Activated T-helper 1 cell treated with anti-CD3 and anti-CD28 coated beads, Interleukin-2, amount 50 U/mL, for 16 hours (primary cell): ENCODE data around the gene KCNJ6.
"Not testable (repeated sequence)": the region's sequence is repeated elsewhere in the genome, so short reads cannot be mapped to it uniquely, and the experiment has no call there.

Experiments used
- DNase-seq, 2 donors: peaks; one replicate each; pipeline ENCODE4 v3.0.0-alpha.2; 2020; ENCODE audit warnings: low read depth in 1 of 2, low spot score in 1 of 2

Gene KCNJ6

DNA sequence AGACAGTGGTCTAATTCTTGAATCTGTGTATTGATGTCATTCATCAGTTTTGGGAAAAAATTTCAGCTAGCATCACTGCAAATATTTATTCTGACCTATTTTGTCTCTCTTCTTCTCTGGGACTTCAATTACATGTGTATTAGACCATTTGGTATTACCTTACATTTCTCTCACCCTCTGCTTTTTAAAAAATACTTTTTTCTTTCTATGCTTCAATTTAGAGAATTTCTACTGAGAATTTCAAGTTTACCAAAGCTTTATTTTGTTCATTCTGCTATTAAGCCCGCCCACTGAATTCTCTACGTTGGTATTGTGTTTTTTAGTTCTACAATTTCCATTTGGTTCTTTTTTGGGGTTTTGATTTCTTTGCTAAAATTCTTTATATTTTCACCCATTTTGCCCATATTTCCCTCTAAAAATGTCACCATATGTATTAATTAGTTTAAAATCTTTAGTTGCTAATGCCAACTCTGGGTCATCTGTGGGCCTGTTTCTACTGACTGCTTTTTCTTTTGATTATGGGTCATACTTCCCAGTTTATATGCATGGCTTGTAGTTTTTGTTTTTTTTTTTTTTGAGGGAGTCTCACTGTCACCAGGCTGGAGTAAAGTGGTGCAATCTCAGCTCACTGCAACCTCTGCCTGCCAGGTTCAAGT is 337.7 kb downstream of the KCNJ6 start:
- no peak for DNase-seq

DNA sequence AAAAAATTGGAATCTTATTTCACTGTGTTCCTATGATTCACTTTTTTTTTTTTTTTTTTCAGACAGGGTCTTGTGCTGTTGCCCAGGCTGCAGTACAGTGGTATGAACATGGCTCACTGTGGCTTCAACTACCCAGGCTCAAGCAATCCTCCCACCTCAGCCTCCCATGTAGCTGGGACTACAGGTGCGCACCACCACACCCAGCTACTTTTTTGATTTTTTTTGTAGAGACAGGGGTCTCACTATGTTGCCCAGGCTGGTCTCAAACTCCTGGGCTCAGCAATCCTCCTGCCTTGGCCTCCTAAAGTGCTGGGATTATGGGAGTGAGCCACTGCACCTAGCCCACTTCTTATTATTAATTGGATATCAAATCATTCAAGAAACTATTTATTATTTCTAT is 339.3 kb downstream of the KCNJ6 start:
- DNase-seq: not testable (repeated sequence)

DNA sequence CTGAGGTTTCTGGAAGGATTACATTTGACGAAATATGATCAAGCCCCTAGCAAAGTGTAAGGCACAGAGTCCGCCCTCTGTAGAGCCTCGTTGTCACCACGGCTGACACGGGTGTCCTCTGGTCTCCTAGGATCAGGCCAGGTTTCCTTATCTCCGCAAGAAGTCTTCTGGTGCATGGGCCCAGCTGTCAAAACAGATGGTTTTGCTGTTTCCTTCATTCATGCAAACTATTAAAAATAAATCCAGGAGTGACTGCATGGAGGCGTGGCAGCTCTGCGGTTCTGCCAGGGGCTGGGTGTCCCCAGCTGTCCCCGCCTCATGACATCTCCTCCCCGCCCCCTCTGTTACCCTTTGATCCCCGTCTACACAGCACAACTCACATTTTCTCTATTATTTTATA is 340.7 kb downstream of the KCNJ6 start:
- no peak for DNase-seq

DNA sequence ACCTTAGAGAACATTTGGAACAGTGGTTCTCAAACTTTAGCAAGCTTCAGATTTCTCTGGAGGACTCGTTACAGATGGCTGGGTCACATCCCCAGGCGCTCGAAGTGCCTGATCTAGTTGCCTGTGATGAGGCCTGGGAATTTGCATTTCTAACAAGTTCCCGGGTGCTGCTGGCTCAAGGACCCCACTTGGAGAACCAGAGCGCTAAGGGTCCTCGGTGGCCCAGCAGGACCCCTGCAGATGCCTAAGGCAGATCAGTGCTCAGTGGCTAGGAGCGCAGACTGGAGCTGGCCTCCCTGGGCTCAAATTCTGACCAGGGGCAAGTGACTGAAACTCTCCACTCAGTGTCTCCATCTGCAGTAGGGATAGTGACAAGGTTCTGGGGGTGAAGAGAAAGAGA is 341.5 kb downstream of the KCNJ6 start:
- no peak for DNase-seq

DNA sequence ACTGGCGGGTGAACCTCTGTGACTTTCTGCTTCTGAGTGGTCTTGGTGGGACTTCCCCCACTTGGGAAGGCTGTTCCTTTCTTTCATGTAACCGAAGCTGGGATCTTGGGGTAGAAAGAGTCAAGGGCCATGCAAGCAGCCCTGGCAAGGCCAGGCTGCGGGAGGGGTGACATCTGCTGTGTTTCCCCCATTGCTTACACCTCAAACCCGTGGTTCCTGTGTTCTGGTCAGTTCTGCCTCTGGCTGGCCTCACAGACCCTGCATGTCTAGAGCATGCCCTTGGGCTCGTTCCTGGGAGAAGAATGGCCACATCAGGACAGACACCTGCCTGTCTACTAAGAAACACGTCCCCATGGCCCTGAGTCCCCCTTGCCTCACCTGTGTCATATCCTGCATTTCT is 341.9 kb downstream of the KCNJ6 start:
- no peak for DNase-seq

DNA sequence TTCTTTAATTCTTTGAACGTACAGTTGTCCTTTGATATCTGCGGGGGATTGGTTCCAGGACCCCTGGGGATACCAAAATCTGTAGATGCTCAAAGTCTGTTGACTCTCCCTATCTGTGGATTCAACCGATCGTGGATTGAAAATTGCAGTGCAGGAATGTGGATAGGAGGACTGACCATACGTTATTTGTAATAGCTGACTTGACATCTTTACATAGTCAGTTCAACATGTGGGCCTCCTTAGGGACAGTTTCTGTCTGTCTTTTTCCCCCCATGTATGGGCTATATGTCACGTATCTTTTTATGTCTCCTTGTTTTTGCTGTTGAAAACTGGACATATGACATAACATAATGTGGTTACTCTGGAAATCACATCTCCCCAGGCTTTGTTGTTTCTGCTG is 344.8 kb downstream of the KCNJ6 start:
- DNase-seq: no peak

DNA sequence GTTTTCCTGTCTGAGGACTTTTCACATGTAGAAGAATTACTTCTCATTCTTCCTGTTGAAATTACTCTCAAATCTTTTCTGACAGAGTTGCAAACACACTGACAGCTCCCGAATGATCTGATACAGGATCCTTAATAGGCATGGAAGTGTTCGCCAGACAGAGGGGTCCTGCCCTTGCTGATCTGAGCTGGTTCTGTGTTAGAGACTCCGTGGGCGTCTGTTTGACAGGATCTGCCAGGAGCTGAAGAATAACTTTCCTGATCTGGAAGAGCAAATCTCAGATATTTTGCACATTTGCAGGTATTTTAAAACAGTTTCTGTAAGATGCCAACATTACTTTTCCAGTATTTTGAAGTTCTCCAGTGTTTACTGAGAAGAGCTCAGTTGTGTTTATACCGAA is 347.3 kb downstream of the KCNJ6 start:
- DNase-seq: no peak

DNA sequence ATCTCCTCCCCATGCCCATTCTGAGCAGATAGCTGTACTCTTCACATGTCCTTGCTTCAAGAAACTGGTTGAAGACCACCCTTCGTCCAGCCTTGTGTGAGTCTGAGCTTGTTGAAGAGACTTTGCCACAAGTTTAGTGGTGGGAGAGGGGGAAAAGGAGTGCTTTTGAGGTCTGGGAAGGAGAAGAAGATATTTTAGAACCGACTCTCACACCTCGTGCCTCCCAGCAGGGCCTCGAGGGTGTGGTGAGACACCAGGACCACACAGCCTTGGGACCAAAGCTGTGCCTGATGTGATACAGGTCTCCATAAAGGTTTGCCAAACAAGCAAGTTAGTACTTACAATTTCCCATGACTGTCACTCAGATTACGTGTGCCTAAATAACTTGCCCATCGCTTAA is 347.8 kb downstream of the KCNJ6 start:
- no peak for DNase-seq

DNA sequence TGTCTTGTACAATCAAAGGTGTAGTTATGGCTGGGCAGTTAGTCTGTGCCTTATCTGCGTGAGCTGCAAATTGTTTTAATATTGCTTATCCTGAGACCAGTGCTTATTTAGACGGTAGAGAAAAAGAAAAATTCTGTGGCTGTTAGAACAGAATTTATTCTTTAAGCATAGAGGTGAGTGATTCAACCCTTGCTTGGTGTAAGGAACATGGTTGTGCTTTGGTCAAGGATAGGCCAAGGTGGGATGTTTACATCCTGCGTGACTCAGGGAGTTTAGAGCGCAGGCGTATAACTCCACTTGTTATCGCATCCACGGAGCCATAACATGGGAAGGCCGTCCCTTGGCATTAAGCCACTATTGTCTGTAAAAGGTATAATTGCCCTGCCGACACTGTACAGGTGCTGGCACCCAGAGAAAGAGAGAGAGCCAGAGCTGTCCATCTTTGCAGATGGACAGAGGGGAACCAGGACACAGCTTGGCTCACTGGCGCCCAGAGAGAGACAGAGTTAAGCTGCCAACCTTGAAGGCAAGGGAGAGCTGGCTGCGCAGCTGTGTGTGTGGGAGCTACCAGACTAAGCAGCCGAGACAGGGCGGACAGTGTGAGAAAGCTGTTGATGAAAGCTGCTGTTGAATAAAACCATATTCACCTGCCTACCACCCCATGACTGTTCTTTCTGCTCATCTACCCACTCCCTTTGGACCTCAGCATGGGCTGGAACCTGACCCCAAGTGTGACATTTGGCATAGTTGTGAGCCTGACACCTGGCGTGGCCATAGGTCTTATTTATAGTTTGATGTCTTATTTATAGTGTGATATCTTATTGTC is 349.3 kb downstream of the KCNJ6 start:
- DNase-seq: no peak

DNA sequence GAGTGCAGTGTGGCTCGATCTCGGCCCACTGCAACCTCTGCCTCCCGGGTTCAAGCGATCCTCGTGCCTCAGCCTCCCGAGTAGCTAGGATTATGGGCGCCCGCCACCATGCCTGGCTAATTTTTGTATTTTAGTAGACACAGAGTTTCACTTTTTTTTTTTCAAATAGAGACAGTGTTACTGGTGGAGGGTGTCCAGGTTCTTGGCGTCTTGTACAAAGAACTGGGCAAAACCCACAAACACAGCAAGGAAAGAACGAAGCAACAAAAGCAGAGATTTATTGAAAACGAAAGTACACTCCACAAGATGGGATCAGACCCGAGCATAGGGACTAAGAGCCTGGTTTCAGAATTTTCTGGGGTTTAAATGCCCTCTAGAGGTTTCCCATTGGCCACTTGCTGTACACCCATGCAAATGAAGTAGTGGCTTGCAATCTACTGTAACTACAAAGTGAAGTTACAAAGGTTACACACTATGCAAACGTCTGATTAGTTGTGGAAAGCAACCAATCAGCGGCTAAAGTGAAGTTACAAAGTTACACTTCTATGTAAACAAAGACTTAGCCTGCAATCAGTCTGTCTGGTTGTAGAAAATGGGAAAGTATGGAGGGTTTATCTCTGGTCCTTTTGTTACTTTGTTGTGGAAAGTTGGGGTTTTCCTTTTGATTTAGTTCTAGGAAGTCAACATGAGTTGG is 350.6 kb downstream of the KCNJ6 start:
- DNase-seq: no peak

DNA sequence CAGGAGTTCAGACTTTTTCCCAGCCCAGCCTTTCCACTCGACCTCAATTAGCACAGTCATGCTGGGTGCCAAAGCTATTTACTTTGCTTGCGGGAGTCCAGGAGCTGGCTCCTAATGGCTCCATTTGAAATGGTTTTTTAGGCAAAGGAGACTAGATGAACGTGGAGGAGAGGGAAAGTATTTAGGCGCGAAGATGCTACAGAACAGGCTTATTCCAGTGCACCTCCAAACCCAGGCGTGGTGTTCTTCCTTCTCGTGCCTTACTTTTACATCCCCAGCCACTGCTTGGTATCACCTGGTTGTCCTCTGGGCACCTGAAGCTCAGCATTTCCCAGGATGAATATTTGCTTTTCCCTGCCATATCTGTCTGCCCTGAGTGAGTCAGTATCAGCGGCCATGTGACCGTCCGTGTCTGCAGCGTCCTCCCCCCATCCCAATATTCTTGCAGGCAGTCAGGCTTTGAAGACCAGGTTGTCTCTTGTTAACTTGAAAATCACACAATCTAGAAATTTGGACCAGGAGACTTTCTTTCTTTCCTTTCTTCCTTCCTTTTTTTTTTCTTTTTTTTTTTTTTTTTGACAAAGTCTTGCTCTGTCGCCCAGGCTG is 351.2 kb downstream of the KCNJ6 start:
- no peak for DNase-seq

DNA sequence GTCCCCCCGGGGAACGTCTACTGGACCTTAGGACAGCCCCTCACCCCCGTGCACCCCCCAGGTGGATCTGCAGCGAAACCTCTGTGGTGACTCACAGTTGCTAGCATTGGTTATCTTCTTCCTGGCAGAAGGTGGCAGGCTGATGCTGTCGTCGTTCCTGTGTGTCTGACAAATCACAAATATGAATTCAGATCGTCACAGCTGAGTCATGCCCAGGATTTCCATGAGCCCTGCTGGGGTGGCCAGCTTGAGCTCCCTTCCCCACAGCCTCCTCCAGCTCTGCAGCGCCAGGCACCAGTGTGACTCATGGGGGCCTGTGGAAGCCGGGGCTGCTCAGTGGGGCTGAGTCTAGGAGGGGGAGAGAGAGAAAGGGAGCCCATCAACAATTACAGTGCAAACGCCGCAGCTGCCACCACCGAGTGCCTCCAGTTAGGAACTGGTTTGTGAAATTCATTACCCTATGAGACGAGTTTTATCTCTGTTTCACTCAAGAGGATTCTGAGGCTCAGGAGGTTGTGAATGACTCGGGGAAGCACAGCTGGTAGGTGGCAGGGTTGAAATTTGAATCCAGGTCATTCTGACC is 351.8 kb downstream of the KCNJ6 start:
- peak; percentile 65 to 77 for DNase-seq

DNA sequence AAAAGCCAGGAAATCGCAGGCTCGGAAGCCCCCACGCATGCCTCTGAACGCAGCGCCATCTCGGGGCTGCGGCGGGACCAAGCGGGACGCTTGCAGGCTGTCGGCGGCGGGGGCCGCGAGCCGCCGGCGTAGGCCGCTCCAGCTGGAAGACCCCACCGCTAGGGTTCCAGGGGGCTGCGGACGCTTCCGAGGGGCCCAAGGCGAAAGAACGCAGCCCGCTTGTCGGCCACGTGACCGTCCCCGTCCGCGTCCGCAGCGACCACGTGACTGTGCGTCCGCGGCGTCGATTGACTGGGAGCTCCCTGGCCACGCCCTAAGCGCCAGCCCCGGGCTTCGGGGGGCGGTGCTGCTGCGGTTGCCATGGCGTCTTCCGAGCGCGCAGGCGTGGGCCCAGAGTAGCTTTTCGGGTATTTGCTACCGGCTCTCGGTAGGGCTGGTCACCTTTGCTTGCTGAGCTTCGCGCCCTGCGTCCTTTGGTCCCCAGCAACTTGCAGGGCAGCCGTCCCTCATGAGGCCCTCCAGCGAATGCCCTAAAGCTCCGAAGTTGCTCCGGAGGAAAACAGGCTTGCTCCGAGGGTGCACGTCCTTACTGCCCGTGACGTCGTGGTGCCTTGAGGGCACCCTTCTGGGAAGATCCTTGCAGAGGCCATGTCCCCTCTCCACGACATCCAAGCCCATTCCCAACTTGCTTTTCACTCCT is 352.5 kb downstream of the KCNJ6 start:
- peak; percentile 74 to 89 for DNase-seq

DNA sequence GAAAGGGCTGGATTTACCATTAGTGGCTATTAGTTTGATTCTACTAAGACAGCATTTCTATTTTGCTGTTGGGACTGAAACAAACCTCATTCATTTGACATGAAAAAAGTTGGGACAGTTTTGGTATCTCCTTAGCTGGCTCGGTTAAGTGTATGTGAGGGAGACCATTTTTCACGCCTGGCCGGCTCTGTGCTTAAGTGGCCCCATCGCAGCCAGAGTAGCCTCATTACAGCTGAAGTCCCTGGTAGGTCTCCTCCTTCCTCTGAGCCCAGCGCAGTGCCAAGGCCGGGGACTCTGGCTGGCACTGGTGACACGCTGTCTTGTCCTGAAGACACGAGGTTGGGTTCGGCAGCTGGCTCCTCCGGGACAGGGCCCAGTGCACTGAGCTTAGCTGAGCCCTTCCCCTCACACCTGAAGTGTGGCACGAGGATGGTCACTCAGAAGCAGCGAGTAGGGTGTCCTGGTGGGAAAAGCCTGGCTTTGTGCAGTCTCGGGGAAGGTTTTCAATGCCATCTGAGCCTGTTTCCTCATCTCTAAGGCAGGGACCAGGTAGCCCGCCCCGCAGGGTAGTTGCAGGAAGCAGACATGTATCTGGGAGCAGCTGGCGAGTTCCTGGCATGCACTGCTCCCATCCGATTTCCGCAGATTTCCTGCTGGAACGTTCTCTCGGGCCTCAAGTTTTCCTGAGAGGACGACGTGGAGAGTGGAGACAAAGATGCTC is 353.2 kb downstream of the KCNJ6 start:
- no peak for DNase-seq

DNA sequence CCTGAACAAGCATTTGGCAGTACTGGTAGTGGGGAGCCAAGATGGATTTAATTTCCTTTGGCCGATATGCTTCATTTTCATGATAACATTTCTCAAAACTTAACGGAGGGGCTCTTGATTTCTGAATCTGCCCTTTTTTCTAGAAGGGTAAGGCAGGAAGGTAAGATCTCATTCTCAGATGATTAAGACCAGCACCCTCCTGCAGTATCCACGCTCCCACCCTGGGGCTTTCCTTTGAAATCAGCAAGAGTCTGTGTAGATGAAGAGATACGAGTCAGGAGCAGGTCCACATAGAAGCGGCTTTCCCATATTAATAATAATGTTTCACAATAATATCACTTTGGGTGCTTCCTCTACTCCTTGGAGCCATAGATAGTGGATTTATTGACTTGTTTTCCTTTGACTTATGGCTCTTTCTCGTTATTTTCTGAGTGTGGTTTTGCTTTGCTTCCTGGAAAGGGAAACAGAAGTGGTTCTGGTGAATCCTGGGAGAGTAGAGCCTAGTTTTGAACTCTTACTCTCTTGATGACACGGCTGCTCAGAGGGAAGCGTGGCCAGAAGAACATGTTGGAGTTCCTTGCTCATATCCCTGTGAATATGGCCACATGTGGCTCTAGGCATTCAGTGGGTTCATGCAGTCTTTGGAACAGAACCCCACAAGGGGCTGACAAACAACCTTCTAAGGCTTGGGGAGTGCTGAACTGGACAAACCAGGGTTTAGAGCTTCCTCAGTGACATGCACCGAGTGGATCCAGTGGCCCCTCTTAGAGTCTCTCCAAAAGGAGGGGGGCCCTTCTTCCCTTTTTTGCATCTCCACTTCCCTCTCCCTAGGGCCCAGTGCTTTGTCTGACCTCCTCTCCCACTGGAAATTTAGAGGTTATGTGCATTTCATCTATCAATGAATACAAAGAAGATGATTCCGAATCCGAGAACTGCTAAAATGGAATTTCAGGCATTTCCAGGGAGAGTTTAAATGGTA is 354.0 kb downstream of the KCNJ6 start:
- no peak for DNase-seq

DNA sequence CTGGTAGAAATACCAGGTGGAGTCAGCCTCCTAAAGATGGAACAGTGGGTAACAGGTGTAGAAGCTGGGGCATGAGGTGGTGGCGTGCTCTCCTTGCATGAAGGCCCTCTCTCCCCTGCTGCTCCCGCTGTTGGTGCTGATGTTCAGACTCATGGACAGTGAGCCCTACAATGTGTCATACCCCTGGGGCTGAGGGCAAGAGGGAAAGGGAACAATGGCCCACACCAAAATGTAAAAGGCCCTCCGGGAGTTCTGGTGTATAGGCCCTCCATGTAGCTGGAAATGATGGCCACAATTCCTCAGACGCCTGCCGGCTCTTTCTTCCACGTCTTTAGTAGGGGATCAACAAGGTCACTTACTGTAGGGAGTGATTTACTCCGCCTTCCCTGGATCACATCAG is 354.8 kb downstream of the KCNJ6 start:
- DNase-seq: no peak

DNA sequence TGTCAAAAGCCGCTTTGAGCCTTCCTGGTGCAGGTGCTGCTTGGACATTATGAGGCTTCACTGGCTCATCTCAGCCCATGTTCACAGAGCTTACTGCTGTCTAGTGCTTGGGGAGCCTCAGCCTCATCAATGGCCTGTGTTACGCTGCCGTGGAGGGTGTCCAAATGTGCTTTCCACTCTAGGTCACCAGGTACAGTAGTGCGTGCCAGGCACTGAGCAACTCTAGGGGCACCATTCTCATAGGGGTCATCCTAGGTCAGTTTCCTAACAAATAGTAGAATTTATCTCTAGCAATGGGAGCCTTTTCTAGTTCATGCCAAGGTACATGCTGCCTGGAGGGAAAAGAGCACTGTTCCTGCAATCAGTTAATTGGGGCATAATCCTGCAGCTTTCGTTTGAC is 355.9 kb downstream of the KCNJ6 start:
- DNase-seq: no peak

DNA sequence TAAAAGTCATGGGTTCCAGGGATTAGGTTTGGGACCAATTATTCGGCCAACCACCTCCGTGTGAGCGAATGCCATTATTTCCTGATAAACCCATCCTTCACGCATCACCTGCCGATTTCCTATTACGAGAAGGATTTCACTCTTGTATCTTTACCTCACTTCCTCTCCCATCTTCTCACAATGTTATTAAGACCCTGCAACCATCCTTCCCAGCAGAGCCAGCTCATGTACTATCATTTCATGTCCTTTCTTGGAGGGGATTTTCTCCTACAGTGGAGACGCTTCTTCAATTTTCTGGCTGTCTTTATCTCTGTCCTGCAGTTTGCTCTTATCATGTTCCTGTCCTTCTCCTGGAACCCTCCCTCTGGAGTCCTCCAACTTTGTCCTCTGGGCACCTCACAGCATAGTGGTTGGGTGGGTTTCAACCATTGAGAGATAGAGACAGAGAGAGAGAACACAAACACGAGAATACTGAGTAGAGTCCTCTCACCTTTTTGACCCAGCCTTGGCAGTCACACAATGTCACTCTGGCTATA is 357.5 kb downstream of the KCNJ6 start:
- no peak for DNase-seq
